NK-92 (cell line): ENCODE results near the gene ATF7.
"Not testable (repeated sequence)": the region's sequence is repeated elsewhere in the genome, so short reads cannot be mapped to it uniquely, and the experiment has no call there.

Experiments
- DNase-seq: peaks from one replicate; lab custom pipeline; 2025; ENCODE audit not compliant: unreplicated experiment; lab: John Stamatoyannopoulos, UW

ATF7 gene

DNA sequence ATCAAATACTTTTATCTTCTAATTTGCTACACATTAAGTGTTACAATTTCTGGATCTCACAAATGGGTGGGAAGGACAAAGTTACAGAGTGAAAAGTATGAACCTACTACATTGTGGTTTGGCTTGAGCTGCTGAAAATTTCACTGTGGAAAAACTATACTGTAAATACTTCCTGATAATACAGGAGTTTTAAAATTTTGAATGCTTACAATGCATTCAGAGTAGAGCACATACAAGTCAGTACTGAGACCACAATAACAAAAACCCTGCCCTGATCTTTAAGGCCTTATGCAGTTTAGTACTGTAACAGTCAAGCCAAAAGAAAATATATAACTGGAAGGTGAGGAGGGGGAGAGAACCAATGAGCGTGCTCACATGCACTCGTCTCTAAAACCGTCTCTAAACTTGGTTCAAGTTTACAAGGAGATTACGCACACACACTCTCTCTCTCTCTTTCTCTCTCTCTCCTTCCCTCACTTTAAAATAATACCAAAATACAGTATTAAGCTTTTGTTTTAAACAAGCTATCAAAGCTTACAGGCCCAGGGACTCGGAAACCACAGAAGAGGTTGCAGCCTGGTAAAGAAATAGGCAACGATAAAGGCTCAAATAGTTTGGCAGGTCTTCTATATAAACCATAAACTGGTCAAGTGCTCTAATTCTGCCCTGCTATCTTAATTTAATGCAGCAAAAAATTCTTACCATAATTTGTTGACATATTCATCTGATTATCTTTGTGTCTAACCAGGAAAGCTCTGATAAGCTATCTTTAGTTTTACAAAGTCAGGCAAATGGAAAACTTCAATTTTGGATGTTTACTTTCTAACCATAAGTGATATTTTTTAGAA is 58.0 kb downstream of the ATF7 start:
- no peak for DNase-seq

DNA sequence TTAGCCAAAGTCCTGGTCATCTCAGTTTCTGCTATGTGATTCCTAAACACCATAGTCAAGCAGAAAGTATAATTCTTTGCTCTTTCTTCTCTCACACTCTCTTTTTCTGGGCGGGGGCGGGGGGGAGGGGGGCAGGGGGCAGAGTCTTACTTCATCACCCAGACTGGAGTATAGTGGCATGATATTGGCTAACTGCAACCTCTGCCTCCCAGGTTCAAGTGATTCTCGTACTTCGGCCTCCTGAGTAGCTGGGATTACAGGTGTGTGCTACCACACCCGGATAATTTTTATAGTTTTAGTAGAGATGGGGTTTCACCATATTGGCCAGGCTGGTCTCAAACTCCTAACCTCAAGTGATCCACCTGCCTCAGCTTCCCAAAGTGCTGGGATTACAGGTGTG is 60.8 kb downstream of the ATF7 start:
- DNase-seq: not testable (repeated sequence)

DNA sequence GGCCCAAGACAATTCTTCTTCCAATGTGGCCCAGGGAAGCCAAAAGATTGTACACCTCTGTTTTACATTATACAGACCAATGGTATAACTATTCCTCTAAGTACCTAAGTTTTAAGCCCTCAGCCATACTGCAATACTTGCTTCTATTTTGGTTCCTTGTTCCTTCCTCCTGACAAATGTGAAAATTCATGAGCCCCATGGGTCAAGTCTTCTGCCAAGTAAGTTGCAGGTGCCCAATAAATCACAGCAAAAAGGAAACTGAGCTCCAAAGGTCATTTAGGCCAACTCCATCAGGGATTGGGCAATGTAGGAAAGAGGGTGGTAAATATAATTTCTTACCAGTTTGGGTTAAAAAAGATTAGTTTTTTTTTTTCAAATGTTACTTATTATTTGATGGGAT is 61.2 kb downstream of the ATF7 start:
- no peak for DNase-seq

DNA sequence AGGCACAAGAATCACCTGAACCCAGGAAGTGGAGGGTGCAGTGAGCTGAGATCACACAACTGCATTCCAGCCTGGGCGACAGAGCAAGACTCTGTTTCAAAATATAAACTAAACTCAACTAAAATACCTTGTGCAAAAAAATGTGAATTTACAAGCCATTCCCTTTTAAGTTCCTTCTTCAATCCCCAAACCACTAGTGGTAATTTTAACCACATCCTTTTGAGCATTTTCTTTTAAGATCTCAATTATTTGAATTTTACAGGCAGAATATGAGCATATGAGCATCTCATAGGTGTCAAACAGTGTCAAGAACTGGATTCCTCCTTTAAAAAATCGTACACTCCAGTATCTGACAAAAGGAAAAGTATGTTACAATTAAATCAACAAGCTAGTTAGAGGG is 61.9 kb downstream of the ATF7 start:
- DNase-seq: no peak

DNA sequence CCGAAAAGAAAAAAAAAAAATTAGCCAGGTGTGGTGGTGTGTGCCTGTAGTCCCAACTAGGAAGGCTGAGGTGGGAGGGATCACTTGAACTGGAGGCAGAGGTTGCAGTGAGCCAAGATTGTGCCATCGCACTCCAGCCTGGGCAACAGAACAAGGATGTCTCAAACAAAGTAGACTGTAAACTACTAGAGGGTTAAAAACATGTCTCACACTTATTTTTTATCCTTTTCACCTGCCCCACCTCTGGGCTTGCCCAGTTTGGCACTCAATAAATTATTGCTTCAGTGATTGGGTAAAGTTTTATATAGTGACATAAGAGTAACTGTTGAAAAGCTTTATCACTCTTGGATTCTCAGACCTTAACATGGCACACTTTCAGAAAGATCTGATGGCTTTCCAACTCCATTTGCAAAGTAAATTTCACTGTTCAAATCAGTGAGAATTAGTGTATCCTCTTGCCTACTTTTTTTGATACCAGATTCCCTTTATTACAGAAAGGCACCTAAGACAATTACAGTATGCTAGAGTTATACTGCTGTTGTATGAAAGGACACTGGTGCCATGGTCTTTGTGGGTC is 62.6 kb downstream of the ATF7 start:
- no peak for DNase-seq

DNA sequence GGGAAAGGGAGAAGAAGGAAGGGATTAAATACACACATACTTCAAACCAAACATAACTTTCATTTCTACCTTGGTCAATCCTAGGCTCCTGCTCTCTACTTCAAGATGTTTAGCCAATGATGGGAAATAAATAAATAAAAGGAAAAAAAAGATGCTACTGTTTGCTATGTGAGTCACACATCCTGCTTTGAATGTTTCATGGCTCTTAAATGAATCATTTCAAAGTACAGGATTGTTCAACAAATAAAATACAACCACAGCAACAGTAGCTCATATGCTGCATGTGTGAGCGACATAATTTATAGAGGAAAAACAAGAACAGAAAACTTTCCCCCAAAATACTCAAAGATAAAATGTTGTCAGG is 64.6 kb downstream of the ATF7 start:
- DNase-seq: no peak

DNA sequence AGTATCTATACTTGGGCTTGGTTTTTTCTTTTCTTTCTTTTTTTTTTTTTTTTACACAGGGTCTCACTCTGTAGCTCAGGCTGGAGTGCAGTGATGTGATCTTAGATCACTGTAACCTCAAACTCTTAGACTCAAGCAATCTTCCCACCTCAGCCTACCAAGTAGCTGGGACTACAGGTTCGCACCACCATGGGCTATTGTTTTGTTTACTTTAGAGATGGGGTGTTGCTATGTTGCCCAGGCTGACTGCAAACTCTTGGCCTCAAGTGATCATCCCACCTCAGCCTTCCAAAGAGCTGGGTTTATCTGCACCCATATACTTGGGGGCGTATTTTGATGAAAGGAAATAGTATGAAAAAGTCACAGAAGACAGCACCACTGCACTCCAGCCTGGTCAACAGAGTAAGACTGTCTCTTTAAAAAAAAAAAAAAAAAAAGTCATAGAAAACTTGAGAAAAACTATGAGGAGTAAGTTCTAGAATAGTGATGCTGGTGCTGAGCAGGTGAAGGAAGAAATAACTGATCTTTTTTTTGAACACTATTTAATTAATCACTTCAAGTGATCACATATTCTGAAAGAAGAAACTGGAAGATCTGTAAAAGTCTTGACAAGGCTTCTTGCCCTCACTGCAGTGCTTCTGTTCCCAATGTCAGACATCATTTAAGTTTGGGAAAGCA is 65.1 kb downstream of the ATF7 start:
- no peak for DNase-seq

DNA sequence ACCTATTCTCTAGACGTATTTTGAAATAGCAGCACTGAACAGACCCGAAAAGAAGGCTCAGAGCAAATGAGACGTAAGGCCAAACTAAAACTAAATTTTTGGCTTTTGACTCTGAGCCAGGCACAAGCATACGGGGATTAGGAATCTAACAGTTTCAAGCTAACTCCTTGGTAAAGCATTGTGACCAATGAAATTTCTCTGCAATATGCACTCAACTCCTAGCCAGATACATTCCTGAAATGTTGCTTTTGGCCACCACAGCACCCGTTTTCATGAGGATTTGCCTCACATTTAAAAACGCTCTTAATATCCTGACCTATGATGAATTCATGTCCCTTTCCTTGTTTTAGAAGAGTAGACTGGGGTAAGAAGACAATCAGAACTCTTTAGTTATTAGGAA is 65.8 kb downstream of the ATF7 start:
- no peak for DNase-seq

DNA sequence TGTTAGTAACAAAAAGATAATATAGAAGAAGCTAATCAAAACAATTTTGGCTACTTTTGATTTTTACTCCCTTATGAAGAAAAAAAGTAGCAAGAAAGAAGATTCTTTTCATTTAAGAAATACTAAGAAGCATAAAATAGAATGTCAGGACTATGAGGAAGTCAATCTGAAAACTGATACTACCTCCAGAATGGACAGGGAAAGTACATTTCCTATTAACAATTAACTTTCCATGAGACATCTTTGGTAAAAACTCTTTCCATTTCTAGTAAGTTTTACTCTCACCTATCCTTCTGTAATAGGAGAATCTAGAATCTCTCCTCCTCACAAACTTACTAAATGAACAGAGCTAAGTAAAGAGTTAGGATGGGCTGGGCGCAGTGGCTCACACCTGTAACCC is 67.6 kb downstream of the ATF7 start:
- DNase-seq: no peak

DNA sequence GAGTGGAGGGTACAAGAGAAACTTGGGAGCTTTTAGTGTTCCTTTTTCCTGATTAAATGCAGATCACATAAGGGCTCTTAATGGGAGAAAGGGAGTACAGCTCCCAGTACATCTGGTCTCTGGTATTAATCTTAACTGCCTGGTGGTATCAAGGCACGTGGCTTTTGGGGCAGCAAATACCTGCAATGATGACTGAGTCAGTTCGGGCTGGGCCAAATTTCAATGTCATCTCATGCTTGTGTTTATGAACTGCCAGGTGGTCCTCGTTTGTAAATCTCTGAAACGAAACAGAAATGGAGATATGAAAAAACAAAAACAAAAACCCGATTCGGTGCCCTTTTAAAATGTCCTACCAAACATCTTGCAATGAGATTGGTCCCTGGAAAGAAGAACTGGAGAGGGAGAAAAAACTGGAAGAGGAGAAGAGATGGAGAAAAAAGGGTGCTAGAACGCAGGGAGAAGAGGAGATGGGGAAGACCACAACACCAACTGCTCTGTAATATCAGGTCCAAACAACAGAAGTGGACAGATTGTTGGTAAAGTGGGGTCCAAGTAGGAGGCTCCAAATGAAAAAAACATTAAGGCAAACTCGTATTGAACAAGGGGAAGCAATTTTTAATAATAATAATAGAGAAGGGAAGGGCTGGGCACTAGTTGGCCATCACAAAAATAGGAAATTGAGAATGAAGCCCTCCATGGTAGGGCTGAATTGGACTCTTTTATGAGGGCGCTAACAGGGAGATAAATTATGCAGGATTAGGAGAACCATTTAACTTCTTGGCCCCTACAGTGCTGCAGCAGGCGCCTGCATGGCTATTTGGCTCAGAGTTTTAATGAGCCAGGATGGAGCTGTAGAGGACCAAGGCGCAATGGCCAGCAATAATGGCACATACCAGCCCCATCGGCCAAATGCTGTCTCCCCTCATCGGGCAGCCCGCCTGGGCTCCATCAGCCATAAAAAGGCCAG is 73.5 kb downstream of the ATF7 start:
- DNase-seq: no peak

DNA sequence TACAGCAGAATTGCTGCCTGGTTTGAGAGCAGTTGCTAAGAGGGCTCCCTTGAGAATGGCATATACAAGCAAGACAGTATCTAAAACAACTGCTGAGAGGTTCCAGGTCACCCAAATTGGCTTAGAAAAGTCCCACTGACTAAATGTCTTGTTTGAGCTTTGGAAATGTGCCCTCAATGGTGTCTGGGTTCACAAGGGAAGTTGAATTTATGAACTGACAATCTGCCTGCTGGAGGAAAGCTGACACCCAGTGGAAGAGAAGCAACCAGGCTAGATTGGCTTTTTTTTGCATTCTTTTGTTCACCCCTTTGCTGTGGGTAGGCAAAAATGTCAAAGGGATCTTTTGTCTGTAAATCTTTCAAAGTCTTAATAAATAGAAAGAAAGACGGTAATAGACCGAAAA is 74.3 kb downstream of the ATF7 start:
- DNase-seq: no peak

DNA sequence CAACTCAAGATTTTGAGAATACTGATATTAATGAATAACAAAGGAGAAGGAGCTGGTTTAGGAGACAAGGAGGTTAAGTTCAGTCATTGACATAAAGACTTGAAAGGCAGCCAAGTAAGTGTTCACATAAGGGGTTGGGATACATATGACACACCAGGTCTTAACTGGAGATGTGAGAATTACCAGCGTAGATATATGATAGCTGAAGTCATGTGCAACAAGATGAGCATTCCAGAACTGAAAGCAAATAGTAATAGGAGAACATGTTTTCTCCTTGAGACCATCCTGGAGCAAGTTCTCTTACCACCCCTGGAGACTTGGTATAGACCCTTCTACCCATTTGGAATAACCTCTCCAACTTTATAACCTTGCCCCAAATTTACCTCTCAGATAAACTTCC is 75.6 kb downstream of the ATF7 start:
- no peak for DNase-seq

DNA sequence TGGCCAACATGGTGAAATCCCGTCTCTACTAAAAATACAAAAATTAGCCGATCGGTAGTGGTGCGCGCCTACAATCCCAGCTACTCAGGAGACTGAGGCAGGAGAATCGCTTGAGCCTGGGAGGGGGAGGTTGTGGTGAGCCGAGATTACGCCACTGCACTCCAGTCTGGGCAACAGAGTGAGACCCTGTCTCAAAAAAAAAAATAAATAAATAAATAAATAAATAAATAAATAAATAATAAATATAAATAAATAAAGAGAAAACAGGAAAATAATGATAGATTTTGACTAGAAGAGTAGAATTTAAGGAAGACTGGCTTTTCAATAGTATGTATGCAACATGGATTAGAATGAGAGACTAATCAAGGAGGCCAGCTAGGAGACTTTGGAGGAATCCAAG is 76.1 kb downstream of the ATF7 start:
- not testable (repeated sequence) for DNase-seq

DNA sequence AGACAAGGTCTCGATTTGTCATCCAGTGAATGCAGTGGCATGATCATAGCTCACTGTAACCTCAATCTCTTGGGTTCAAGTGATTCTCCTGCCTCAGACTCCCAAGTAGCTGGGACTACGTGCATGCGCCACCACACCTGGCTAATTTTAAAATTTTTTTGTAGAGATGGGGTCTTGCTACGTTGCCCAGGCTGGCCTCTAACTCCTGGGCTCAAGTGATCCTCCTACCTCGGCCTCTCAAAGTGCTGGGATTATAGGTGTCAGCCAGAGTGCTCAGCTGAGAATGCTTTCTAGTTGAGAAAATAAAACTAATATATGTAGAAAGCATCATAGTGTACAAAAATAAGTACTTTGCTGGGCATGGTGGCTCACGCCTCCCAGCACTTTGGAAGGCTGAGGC is 77.8 kb downstream of the ATF7 start:
- not testable (repeated sequence) for DNase-seq

DNA sequence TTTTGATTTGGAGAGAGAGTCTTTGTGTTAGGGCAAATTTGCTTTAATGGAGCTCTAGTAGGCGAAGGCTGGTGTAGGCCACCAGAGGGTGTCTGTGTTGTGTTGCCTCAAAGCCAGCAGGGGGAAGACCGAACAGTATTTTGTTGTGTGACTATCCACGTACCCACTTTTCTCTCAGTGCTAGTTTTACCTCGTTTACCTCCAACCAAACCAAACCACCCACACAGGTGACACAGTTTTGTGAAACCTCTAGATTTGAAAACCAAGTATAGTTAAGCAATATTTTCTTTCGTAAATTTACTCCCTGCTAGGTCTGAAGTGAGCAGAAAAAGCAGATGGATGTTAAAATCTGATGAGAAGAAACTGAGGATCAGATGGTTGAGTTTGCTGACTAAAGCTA is 82.6 kb downstream of the ATF7 start:
- no peak for DNase-seq

DNA sequence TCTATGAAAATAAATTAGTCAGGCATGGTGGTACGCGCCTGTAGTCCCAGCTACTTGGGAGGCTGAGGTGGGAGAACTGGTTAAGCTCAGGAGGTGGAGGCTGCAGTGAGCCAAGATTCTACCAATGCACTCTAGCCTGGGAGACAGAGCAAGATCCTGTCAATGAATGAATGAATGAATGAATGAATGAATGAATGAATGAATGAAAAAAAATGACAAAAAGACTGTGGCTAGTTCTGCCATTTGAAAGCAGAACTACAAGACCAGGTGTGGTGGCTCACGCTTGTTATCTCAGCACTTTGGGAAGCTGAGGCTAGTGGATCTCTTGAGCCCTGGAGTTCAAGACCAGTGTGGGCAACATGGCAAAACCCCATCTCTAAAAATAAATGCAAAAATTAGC is 86.7 kb downstream of the ATF7 start:
- no peak for DNase-seq

DNA sequence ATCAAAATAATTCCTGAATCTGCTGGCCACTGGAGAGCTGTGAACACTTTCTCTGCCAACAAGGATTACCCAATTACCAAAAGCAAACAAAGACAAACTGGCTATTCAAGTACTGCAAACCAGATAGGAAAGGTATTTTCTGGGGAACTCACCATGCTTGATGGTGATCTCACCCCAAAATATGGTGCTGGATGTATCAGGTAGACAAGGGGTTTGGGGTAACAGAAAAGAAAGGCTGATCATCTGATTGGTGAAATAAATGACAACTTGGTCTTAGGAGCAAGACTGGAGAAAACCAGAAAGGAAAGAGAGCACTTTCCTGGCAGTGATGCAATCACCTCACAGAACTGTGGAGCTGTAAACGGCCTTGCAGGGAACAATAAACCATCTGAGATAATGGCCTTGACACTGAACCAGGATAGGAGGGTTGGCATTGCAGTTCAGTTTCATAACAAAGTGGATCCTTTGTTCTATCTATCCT is 87.9 kb downstream of the ATF7 start:
- no peak for DNase-seq

DNA sequence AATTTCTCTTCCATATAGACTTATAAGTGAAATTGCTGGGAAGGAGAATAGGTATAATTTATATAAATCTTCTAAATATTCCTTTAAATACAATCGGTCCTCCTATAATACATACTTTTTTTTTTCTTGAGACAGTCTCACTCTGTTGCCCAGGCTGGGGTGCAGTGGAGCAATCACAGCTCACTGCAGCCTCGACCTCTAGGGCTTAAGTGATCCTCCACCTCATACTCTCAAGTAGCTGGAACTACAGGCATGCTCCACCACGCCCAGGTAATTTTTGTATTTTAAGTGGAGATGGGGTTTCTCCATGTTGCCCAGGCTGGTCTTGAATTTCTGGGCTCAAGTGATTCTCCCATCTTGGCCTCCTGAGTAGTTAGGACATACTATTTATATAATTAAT is 89.2 kb downstream of the ATF7 start:
- no peak for DNase-seq

DNA sequence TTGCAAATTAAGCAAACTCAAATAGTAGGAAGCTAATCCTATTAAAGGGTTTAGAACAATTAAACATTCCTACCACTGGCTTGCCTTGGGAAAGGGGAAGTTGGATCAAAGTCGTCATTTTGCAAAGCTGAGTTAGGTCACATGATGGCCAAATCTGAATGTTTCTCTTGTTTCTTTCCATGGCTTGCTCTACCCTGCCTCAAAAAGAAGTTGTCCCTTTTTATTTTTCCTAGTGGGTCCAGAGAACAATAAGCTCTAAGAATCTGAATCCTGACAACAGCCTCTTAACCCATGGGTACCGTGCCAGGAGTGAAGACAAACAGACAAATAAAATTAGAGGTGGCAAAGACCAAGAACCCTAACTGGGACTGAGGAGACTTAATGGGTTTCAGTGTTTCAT is 92.7 kb downstream of the ATF7 start:
- no peak for DNase-seq

DNA sequence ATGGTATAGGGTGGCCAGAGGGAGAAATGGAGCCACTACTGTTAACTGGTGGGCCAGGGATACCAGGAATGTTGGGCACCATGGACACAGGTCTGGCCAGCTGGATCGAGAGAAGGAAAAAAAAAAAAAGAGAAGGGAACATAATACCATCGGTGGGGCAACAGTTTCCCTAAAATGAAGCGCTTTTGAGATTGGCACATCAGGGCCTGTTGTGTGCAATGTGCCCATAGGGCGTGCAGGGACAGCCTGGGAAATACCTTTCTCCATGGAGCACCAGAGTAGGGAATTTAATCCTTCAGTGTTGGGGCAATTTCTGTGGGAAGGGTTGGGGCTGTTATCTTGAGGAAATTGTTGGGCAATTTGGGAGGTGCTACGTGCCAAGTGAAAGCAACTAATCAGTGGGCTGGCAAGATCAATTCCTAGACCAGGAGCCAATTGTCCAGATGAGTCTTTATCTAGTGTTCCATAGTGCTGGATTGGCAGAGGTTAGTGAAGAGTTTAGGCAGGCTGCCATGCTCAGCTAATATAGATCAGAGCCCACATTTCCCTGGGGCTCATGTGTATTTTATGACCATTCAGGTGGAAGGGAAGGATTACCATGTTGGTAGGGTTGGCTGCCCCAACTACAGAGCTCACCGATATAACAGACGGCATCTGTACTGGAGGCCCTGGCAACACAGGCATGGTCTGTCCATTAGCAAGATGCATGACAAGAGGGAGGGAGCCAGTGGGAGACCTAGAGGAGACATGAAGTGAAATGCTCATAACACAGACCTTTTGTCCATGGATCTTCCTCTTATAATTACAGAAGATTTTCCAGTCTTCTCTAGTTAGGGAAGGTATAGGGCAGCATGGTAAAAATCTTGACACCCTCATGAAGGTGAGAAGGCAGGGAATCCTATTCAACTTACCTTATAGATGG is 93.4 kb downstream of the ATF7 start:
- DNase-seq: no peak
